Fibroblast of lung (primary cell): ENCODE data around the gene AMZ2. TPM values are rescaled to one million over a fixed set of nuclear protein-coding genes. Genes with fewer than 3 reads are reported as not detected.
A peak's percentile ranks its signal among the peaks of the same experiment; 100 is the strongest.
"Not testable (repeated sequence)": the region's sequence is repeated elsewhere in the genome, so short reads cannot be mapped to it uniquely, and the experiment has no call there.

Source experiments
- DNase-seq, 2 donors: peaks; one replicate each; pipeline versions ENCODE4 v3.0.0 to v3.0.0-alpha.2; 2010; ENCODE audit warnings: low read depth in 2 of 2
- H2AFZ ChIP-seq: 2 replicates; pipeline ENCODE4 v1.5.1; 2012; ENCODE audit warnings: low read length, control low read depth, inconsistent platforms
- H3K27ac ChIP-seq: 2 replicates; pipeline ENCODE4 v1.5.1; 2011; ENCODE audit warnings: low read length, control low read depth; ENCODE audit not compliant: insufficient read depth
- H3K27me3 ChIP-seq: 2 replicates; pipeline ENCODE4 v1.5.1; 2011; ENCODE audit warnings: mild to moderate bottlenecking, low read length; ENCODE audit not compliant: control insufficient read depth, insufficient read depth
- H3K36me3 ChIP-seq: 2 replicates; pipeline ENCODE4 v1.5.1; 2011; ENCODE audit warnings: low read length; ENCODE audit not compliant: control insufficient read depth, insufficient read depth
- H3K4me1 ChIP-seq: 2 replicates; pipeline ENCODE4 v1.5.1; 2011; ENCODE audit warnings: low read length; ENCODE audit not compliant: control insufficient read depth, insufficient read depth; ENCODE audit errors: extremely low read depth
- H3K4me2 ChIP-seq: 2 replicates; pipeline ENCODE4 v1.5.1; 2011; ENCODE audit warnings: low read length, control low read depth; ENCODE audit not compliant: insufficient read depth; ENCODE audit errors: extremely low read depth
- H3K4me3 ChIP-seq, 4 experiments: fragments of 200-600 bp in 1 of 4; sonication (generic) in 1 of 4; replicated peaks in 1 of 4; 2 replicates each; pipeline ENCODE4 v1.5.1; 2011 to 2016; ENCODE audit warnings: low read length in 4 of 4, low read depth in 3 of 4, mild to moderate bottlenecking in 3 of 4, control low read depth in 2 of 4, inconsistent platforms in 1 of 4, mixed read lengths in 1 of 4; ENCODE audit not compliant: insufficient read depth in 1 of 4; ENCODE audit errors: control extremely low read depth in 1 of 4
- H3K79me2 ChIP-seq: 2 replicates; pipeline ENCODE4 v1.5.1; 2012; ENCODE audit warnings: mild to moderate bottlenecking, low read length, inconsistent platforms; ENCODE audit not compliant: control insufficient read depth, insufficient read depth
- H3K9ac ChIP-seq: 2 replicates; pipeline ENCODE4 v1.5.1; 2011; ENCODE audit warnings: mild to moderate bottlenecking, low read length, control low read depth; ENCODE audit not compliant: insufficient read depth
- H3K9me3 ChIP-seq: 2 replicates; pipeline ENCODE4 v1.5.1; 2012; ENCODE audit warnings: low read depth, low read length; ENCODE audit not compliant: control insufficient read depth, insufficient read depth
- H4K20me1 ChIP-seq: 2 replicates; pipeline ENCODE4 v1.5.1; 2011; ENCODE audit warnings: low read length; ENCODE audit not compliant: control insufficient read depth, insufficient read depth; ENCODE audit errors: extremely low read depth
- CTCF ChIP-seq, 2 donors: IDR thresholded peaks in 1 of 2; conservative IDR thresholded peaks in 1 of 2; 1 replicate in 1 of 2; 2 replicates in 1 of 2; pipeline ENCODE4 v1.5.1; 2011 to 2012; ENCODE audit warnings: low read length in 2 of 2, control low read depth in 1 of 2, inconsistent platforms in 1 of 2, low read depth in 1 of 2, mild to moderate bottlenecking in 1 of 2
- EZH2 ChIP-seq: IDR thresholded peaks from 2 replicates; pipeline ENCODE4 v1.5.1; 2012; ENCODE audit warnings: low read length, control low read depth, mild to moderate bottlenecking; ENCODE audit errors: missing control alignments
- polyA plus RNA-seq, 2 donors: library from polyadenylated mRNA; depleted of rRNA in 1 of 2; stranded (reverse) in 1 of 2; unstranded in 1 of 2; fragments of >200 nt; gene quantifications; 2 replicates each; pipeline ENCODE4 v1.2.1, GENCODE V29; 2011 to 2012; ENCODE audit warnings: missing spikeins in 1 of 2
- total RNA-seq: library from RNA; depleted of rRNA; stranded (reverse); fragments of >200 nt; gene quantifications from 2 replicates; pipeline ENCODE4 v1.2.1, GENCODE V29; 2014

The AMZ2 gene
- total and polyA plus RNA-seq, 2 donors (not counting 1 experiment from before 2014, with no cell fraction given): 85.9 to 119 TPM

- Histone ChIP-seq H4K20me1 (no peaks in the 10 kb centered on the region), H3K27ac (no peak overlapping the region), H3K4me2 (no peak overlapping the region), H3K9ac (no peak overlapping the region), H3K79me2 (no peaks in the 10 kb centered on the region), H3K9me3 (no peaks in the 10 kb centered on the region), H3K4me1 (peaks cover 4% of the 10 kb centered on the region), H3K27me3 (no peaks in the 10 kb centered on the region), H3K4me3 (no peak overlapping the region), H2AFZ (no peak overlapping the region), H3K36me3 (no peaks in the 10 kb centered on the region)
- no peak for TF ChIP-seq EZH2
- TF ChIP-seq CTCF (conservative IDR thresholded peaks at IDR 0.05 in 1 of 2, IDR thresholded peaks at IDR 0.05 in 1 of 2; ENCODE audit: low read depth in 1 of 2, low read length in 2 of 2): no peak
- DNase-seq: no peak
Measured at GRCh38 chr17:68231541-68231940, 16.3 kb upstream of the AMZ2 start.

- not testable (repeated sequence) for H3K9ac ChIP-seq, H3K4me3 ChIP-seq, H3K9me3 ChIP-seq, H3K27me3 ChIP-seq, H3K4me2 ChIP-seq, H3K36me3 ChIP-seq, H3K27ac ChIP-seq, H2AFZ ChIP-seq, H3K79me2 ChIP-seq, H4K20me1 ChIP-seq, H3K4me1 ChIP-seq
- DNase-seq: peak; percentile 48 to 69
Measured at GRCh38 chr17:68232741-68233140, 15.1 kb upstream of the AMZ2 start.

GRCh38 chr17:68234726-68235335 is 13.0 kb upstream of the AMZ2 start:
- H3K4me3 ChIP-seq, H3K27me3 ChIP-seq, H3K9ac ChIP-seq, H3K4me1 ChIP-seq, H3K9me3 ChIP-seq, H3K36me3 ChIP-seq, H2AFZ ChIP-seq, H3K79me2 ChIP-seq, H4K20me1 ChIP-seq, H3K4me2 ChIP-seq: not testable (repeated sequence)
- peak overlapping the region; percentile 59 for H3K27ac ChIP-seq
- DNase-seq: peak; percentile 74 to 94

- H3K27ac ChIP-seq: peak overlapping the region; percentile 59
- H3K4me2 ChIP-seq, H4K20me1 ChIP-seq, H3K36me3 ChIP-seq, DNase-seq, H3K27me3 ChIP-seq, H3K4me3 ChIP-seq, H3K4me1 ChIP-seq, H3K9me3 ChIP-seq, H3K9ac ChIP-seq, H2AFZ ChIP-seq, H3K79me2 ChIP-seq: not testable (repeated sequence)
Measured at GRCh38 chr17:68235336-68235791, 12.5 kb upstream of the AMZ2 start.

- H3K9ac ChIP-seq, H2AFZ ChIP-seq, H3K4me2 ChIP-seq, H3K4me3 ChIP-seq, H3K27me3 ChIP-seq, H3K36me3 ChIP-seq, H3K9me3 ChIP-seq, DNase-seq, H3K27ac ChIP-seq, H4K20me1 ChIP-seq, H3K4me1 ChIP-seq, H3K79me2 ChIP-seq: not testable (repeated sequence)
Measured at GRCh38 chr17:68237369-68238163, 10.3 kb upstream of the AMZ2 start.
